CD8-positive, alpha-beta memory T cell (primary cell): Measurements from ENCODE around the gene GFER. TPM values are rescaled to one million over a fixed set of nuclear protein-coding genes. Genes with fewer than 3 reads are reported as not detected.
"Not testable (repeated sequence)": the region's sequence is repeated elsewhere in the genome, so short reads cannot be mapped to it uniquely, and the experiment has no call there.

Experiments
- CTCF ChIA-PET: fragments of 350-600 bp; sonication (Branson Sonifier 250); formaldehyde crosslinking; loops from one replicate; lab custom pipeline; 2021; ENCODE audit warnings: antibody characterized with exemption; lab: Charles Lee
- POLR2A ChIA-PET: fragments of 350-600 bp; sonication (Branson Sonifier 250); formaldehyde crosslinking; loops from one replicate; lab custom pipeline; 2021; ENCODE audit warnings: antibody characterized with exemption; lab: Charles Lee
- DNase-seq, 5 donors: peaks; one replicate each; pipeline versions ENCODE4 v3.0.0 to v3.0.0-alpha.2; 2020 to 2022; ENCODE audit warnings: mixed read lengths in 1 of 5
- H3K27ac ChIP-seq: one replicate; pipeline ENCODE4 v1.7.0; 2013; ENCODE audit warnings: low read depth, mild to moderate bottlenecking, low read length, moderate library complexity
- H3K27me3 ChIP-seq: 2 replicates; pipeline ENCODE4 v1.7.0; 2013; ENCODE audit warnings: low read length, mild to moderate bottlenecking; ENCODE audit not compliant: insufficient read depth, poor library complexity, severe bottlenecking
- H3K36me3 ChIP-seq: 2 replicates; pipeline ENCODE4 v1.7.0; 2013; ENCODE audit warnings: mild to moderate bottlenecking, low read length, moderate library complexity; ENCODE audit not compliant: insufficient read depth
- H3K4me1 ChIP-seq: 2 replicates; pipeline ENCODE4 v1.7.0; 2013; ENCODE audit warnings: mild to moderate bottlenecking, low read length, moderate library complexity; ENCODE audit not compliant: insufficient read depth
- H3K4me3 ChIP-seq: 2 replicates; pipeline ENCODE4 v1.7.0; 2013; ENCODE audit warnings: mild to moderate bottlenecking, low read length
- H3K9me3 ChIP-seq: 2 replicates; pipeline ENCODE4 v1.7.0; 2013; ENCODE audit warnings: mild to moderate bottlenecking, low read length
- H3K27ac Mint-ChIP-seq, 8 donors: one replicate each; pipeline ENCODE4 v1.8.0; 2020 to 2021; ENCODE audit warnings: mixed read lengths in 8 of 8, mild to moderate bottlenecking in 6 of 8, inconsistent platforms in 3 of 8, moderate library complexity in 3 of 8
- H3K27me3 Mint-ChIP-seq, 2 donors: one replicate each; pipeline ENCODE4 v1.8.0; 2020 to 2021; ENCODE audit warnings: mixed read lengths in 2 of 2, mild to moderate bottlenecking in 1 of 2, moderate library complexity in 1 of 2
- H3K36me3 Mint-ChIP-seq, 3 donors: one replicate each; pipeline ENCODE4 v1.8.0; 2020 to 2021; ENCODE audit warnings: mixed read lengths in 3 of 3, inconsistent platforms in 1 of 3, mild to moderate bottlenecking in 1 of 3
- H3K4me1 Mint-ChIP-seq, 3 donors: one replicate each; pipeline ENCODE4 v1.8.0; 2020 to 2021; ENCODE audit warnings: mixed read lengths in 3 of 3, inconsistent platforms in 1 of 3, mild to moderate bottlenecking in 1 of 3
- H3K4me3 Mint-ChIP-seq, 7 donors: one replicate each; pipeline ENCODE4 v1.8.0; 2020 to 2021; ENCODE audit warnings: mixed read lengths in 7 of 7, mild to moderate bottlenecking in 6 of 7, moderate library complexity in 4 of 7, inconsistent platforms in 2 of 7
- H3K9me3 Mint-ChIP-seq, 5 donors: one replicate each; pipeline ENCODE4 v1.8.0; 2020 to 2022; ENCODE audit warnings: mixed read lengths in 5 of 5, mild to moderate bottlenecking in 3 of 5, moderate library complexity in 2 of 5, inconsistent platforms in 1 of 5
- polyA plus RNA-seq: library from polyadenylated mRNA; unstranded; fragments of 300-500 nt; fragmentation: Illumina TruSeq; gene quantifications from one replicate; pipeline ENCODE4 v1.2.3, GENCODE V29; 2021
- total RNA-seq, 2 experiments: library from RNA; stranded (reverse); gene quantifications; one replicate each; pipeline ENCODE4 v1.2.3, GENCODE V29; 2021

The GFER gene
- total RNA-seq (10 to 100 TPM; 41.7 to 50.1 TPM), polyA plus RNA-seq (38.4 TPM)

GRCh38 chr16:1983544-1984346 is at the start of gene GFER:
TSS of gene GFER (plus strand) at chr16:1984193. CDS start at chr16:1984219, 26 bp downstream.
- POLR2A ChIA-PET, result interaction anchor here (0.6 to 3.2 kb wide), 5 partner anchors 12 to 476 kb away, joined by 3 to 23 read pairs (median 6); partner anchors contain the start of genes RNF151, RPS2, TBL3 and TEDC2
- H3K27me3 Mint-ChIP-seq, result peaks cover 16 to 19% of the 10 kb centered on the region in 2 donors
- H3K27me3 ChIP-seq, result peaks cover 16% of the 10 kb centered on the region
- CTCF ChIA-PET, result interaction anchor here (1.1 to 1.7 kb wide), 3 partner anchors 18 to 55 kb away, joined by 3 read pairs; partner anchors contain the start of gene RPS2
- H3K4me1 Mint-ChIP-seq, result peaks cover 11 to 27% (median 16%) of the 10 kb centered on the region in 3 donors
- peak; percentile 52 to 75 (median 58) for DNase-seq
- no peaks in the 10 kb centered on the region for H3K9me3 ChIP-seq
- H3K9me3 Mint-ChIP-seq, result no peaks in the 10 kb centered on the region
- peak within 1 kb of the TSS; percentile 79 to 92 (median 82) for H3K4me3 Mint-ChIP-seq
- H3K36me3 Mint-ChIP-seq, result peaks cover 0 to 17% (median 0%) of the 10 kb centered on the region in 3 donors
- H3K36me3 ChIP-seq, result no peaks in the 10 kb centered on the region
- H3K27ac Mint-ChIP-seq, result peak within 1 kb of the TSS; percentile 54 to 86 (median 74)
- peak within 1 kb of the TSS; percentile 73 for H3K4me3 ChIP-seq
- peak within 1 kb of the TSS; percentile 54 for H3K27ac ChIP-seq
- H3K4me1 ChIP-seq, result peaks cover 20% of the 10 kb centered on the region

GRCh38 chr16:1936945-1937479 is 47.0 kb upstream of the GFER start:
- POLR2A ChIA-PET, result no interaction called here
- H3K27me3 ChIP-seq, result no peaks in the 10 kb centered on the region
- no peak overlapping the region for H3K27ac Mint-ChIP-seq
- H3K27ac ChIP-seq, result no peak overlapping the region
- peaks cover 3 to 9% (median 7%) of the 10 kb centered on the region in 3 donors for H3K4me1 Mint-ChIP-seq
- peaks cover 0 to 22% (median 1%) of the 10 kb centered on the region in 3 donors for H3K36me3 Mint-ChIP-seq
- no peaks in the 10 kb centered on the region for H3K9me3 Mint-ChIP-seq
- H3K4me3 ChIP-seq, result no peak overlapping the region
- H3K9me3 ChIP-seq, result no peaks in the 10 kb centered on the region
- H3K4me1 ChIP-seq, result peaks cover 8% of the 10 kb centered on the region
- CTCF ChIA-PET, result no interaction called here
- peaks cover 9% of the 10 kb centered on the region for H3K36me3 ChIP-seq
- no peak overlapping the region for H3K4me3 Mint-ChIP-seq
- H3K27me3 Mint-ChIP-seq, result no peaks in the 10 kb centered on the region
- no peak for DNase-seq

GRCh38 chr16:1938316-1938715 is 45.7 kb upstream of the GFER start:
- no peaks in the 10 kb centered on the region for H3K27me3 Mint-ChIP-seq
- no peaks in the 10 kb centered on the region for H3K27me3 ChIP-seq
- H3K36me3 ChIP-seq, result peaks cover 9% of the 10 kb centered on the region
- H3K9me3 ChIP-seq, result no peaks in the 10 kb centered on the region
- no peak overlapping the region for H3K4me3 ChIP-seq
- H3K4me1 ChIP-seq, result peaks cover 16% of the 10 kb centered on the region
- CTCF ChIA-PET, result interaction anchor here (1.2 kb wide), 1 partner anchor 9 kb away, joined by 3 read pairs; no protein-coding TSS in a partner anchor
- POLR2A ChIA-PET, result no interaction called here
- H3K36me3 Mint-ChIP-seq, result peaks cover 0 to 26% (median 1%) of the 10 kb centered on the region in 3 donors
- no peak overlapping the region for H3K27ac ChIP-seq
- H3K27ac Mint-ChIP-seq, result no peak overlapping the region
- peak overlapping the region in 1 of 7 donors; percentile 54 for H3K4me3 Mint-ChIP-seq
- no peak for DNase-seq
- H3K4me1 Mint-ChIP-seq, result peaks cover 3 to 20% (median 11%) of the 10 kb centered on the region in 3 donors
- no peaks in the 10 kb centered on the region for H3K9me3 Mint-ChIP-seq

- Histone ChIP-seq H3K27me3 (no peaks in the 10 kb centered on the region), H3K9me3 (no peaks in the 10 kb centered on the region), H3K4me1 (peaks cover 16% of the 10 kb centered on the region), H3K36me3 (peaks cover 9% of the 10 kb centered on the region), H3K4me3 (no peak overlapping the region), H3K27ac (no peak overlapping the region)
- POLR2A ChIA-PET, result no interaction called here
- Mint-ChIP-seq H3K27me3 (no peaks in the 10 kb centered on the region), H3K36me3 (peaks cover 0 to 26% (median 1%) of the 10 kb centered on the region in 3 donors), H3K4me1 (peaks cover 5 to 24% (median 11%) of the 10 kb centered on the region in 3 donors), H3K27ac (peak overlapping the region in 1 of 8 donors; percentile 47), H3K4me3 (peak overlapping the region in 1 of 7 donors; percentile 73), H3K9me3 (no peaks in the 10 kb centered on the region)
- CTCF ChIA-PET, result interaction anchor here (1.2 kb wide), 1 partner anchor 10 kb away, joined by 3 read pairs; no protein-coding TSS in a partner anchor
- no peak for DNase-seq
Measured at GRCh38 chr16:1938910-1939309, 45.1 kb upstream of the GFER start.

- H3K36me3 Mint-ChIP-seq, result peaks cover 0 to 26% (median 1%) of the 10 kb centered on the region in 3 donors
- CTCF ChIA-PET, H3K4me3 ChIP-seq, H3K36me3 ChIP-seq, H3K27ac Mint-ChIP-seq, H3K27me3 ChIP-seq, H3K27ac ChIP-seq, DNase-seq, POLR2A ChIA-PET, H3K27me3 Mint-ChIP-seq, H3K9me3 Mint-ChIP-seq, H3K9me3 ChIP-seq: not testable (repeated sequence)
- peaks cover 8 to 24% (median 11%) of the 10 kb centered on the region in 3 donors for H3K4me1 Mint-ChIP-seq
- peaks cover 16% of the 10 kb centered on the region for H3K4me1 ChIP-seq
- H3K4me3 Mint-ChIP-seq, result peak overlapping the region in 1 of 7 donors; percentile 27
Measured at GRCh38 chr16:1939833-1940232, 44.2 kb upstream of the GFER start.

GRCh38 chr16:1940273-1941161 is 43.5 kb upstream of the GFER start:
- DNase-seq, result no peak
- Histone ChIP-seq H3K4me3 (no peak overlapping the region), H3K4me1 (peaks cover 16% of the 10 kb centered on the region), H3K27ac (no peak overlapping the region), H3K9me3 (no peaks in the 10 kb centered on the region), H3K27me3 (no peaks in the 10 kb centered on the region), H3K36me3 (peaks cover 9% of the 10 kb centered on the region)
- H3K4me3 Mint-ChIP-seq, result peak overlapping the region in 2 of 7 donors; percentile 23 to 30
- H3K9me3 Mint-ChIP-seq, result no peaks in the 10 kb centered on the region
- CTCF ChIA-PET, result interaction anchor here (1.2 kb wide), 1 partner anchor 15 kb away, joined by 3 read pairs; no protein-coding TSS in a partner anchor
- POLR2A ChIA-PET, result no interaction called here
- no peaks in the 10 kb centered on the region for H3K27me3 Mint-ChIP-seq
- no peak overlapping the region for H3K27ac Mint-ChIP-seq
- peaks cover 8 to 24% (median 11%) of the 10 kb centered on the region in 3 donors for H3K4me1 Mint-ChIP-seq
- H3K36me3 Mint-ChIP-seq, result peaks cover 0 to 26% (median 1%) of the 10 kb centered on the region in 3 donors

GRCh38 chr16:1941162-1942046 is 42.6 kb upstream of the GFER start:
- Mint-ChIP-seq H3K9me3 (no peaks in the 10 kb centered on the region), H3K36me3 (peaks cover 0 to 26% (median 1%) of the 10 kb centered on the region in 3 donors), H3K27ac (peak overlapping the region in 2 of 8 donors; percentile 26 to 66), H3K27me3 (no peaks in the 10 kb centered on the region), H3K4me3 (peak overlapping the region; percentile 40 to 95 (median 87)), H3K4me1 (peaks cover 8 to 24% (median 11%) of the 10 kb centered on the region in 3 donors)
- ChIA-PET POLR2A (no interaction called here), CTCF (interaction anchor here (1.2 kb wide), 1 partner anchor 14 kb away, joined by 3 read pairs; no protein-coding TSS in a partner anchor)
- no peak for DNase-seq
- no peaks in the 10 kb centered on the region for H3K27me3 ChIP-seq
- H3K4me3 ChIP-seq, result no peak overlapping the region
- H3K9me3 ChIP-seq, result no peaks in the 10 kb centered on the region
- H3K27ac ChIP-seq, result peak overlapping the region; percentile 72
- peaks cover 16% of the 10 kb centered on the region for H3K4me1 ChIP-seq
- H3K36me3 ChIP-seq, result peaks cover 9% of the 10 kb centered on the region
